KMS-11 (cell line): ENCODE results near the gene SAMM50.

Experiments used
- H2AFZ ChIP-seq: fragments of 200-600 bp; sonication (generic); 2 replicates; pipeline ENCODE4 v1.6.1; 2016; ENCODE audit warnings: antibody characterized with exemption, mixed run types, low read depth
- H3K27ac ChIP-seq: fragments of 200-600 bp; sonication (generic); 2 replicates; pipeline ENCODE4 v1.6.1; 2016; ENCODE audit warnings: mild to moderate bottlenecking, mixed run types
- H3K27me3 ChIP-seq: fragments of 200-600 bp; sonication (generic); 2 replicates; pipeline ENCODE4 v1.6.1; 2017; ENCODE audit warnings: mild to moderate bottlenecking, low read depth, mixed run types, moderate library complexity; ENCODE audit not compliant: insufficient read depth
- H3K36me3 ChIP-seq: fragments of 200-600 bp; sonication (generic); 2 replicates; pipeline ENCODE4 v1.6.1; 2017; ENCODE audit warnings: mild to moderate bottlenecking, mixed run types; ENCODE audit not compliant: insufficient read depth
- H3K4me1 ChIP-seq: fragments of 200-600 bp; sonication (generic); 2 replicates; pipeline ENCODE4 v1.6.1; 2016; ENCODE audit warnings: mild to moderate bottlenecking, low read depth, mixed run types; ENCODE audit not compliant: poor library complexity, severe bottlenecking
- H3K4me2 ChIP-seq: fragments of 200-600 bp; sonication (generic); 2 replicates; pipeline ENCODE4 v1.7.0; 2016; ENCODE audit warnings: mild to moderate bottlenecking, mixed run types
- H3K4me3 ChIP-seq: fragments of 200-600 bp; sonication (generic); IDR thresholded peaks from 2 replicates; pipeline ENCODE4 v1.6.1; 2017; ENCODE audit warnings: low read depth, low read length, mixed read lengths; ENCODE audit not compliant: insufficient read depth
- H3K79me2 ChIP-seq: fragments of 200-600 bp; sonication (generic); 2 replicates; pipeline ENCODE4 v1.6.1; 2016; ENCODE audit warnings: low read depth, mixed run types; ENCODE audit not compliant: insufficient read depth
- H3K9ac ChIP-seq: fragments of 200-600 bp; sonication (generic); 2 replicates; pipeline ENCODE4 v1.6.1; 2016; ENCODE audit warnings: mild to moderate bottlenecking, mixed run types
- H4K20me1 ChIP-seq: fragments of 200-600 bp; sonication (generic); 2 replicates; pipeline ENCODE4 v1.6.1; 2016; ENCODE audit warnings: mild to moderate bottlenecking, mixed run types; ENCODE audit not compliant: insufficient read depth
- CTCF ChIP-seq: fragments of 200-600 bp; sonication (generic); conservative IDR thresholded peaks from 2 replicates; pipeline ENCODE4 v1.6.1; 2017; ENCODE audit warnings: low read depth, mild to moderate bottlenecking, antibody characterized with exemption, low read length, moderate library complexity, mixed read lengths

The SAMM50 gene

GRCh38 chr22:43980996-43981395, 25.8 kb downstream of the SAMM50 start:
- no peak overlapping the region for H2AFZ ChIP-seq
- no peak overlapping the region for H3K4me2 ChIP-seq
- no peaks in the 10 kb centered on the region for H3K36me3 ChIP-seq
- H3K27ac ChIP-seq = no peak overlapping the region
- H3K4me3 ChIP-seq = no peak overlapping the region
- no peaks in the 10 kb centered on the region for H3K4me1 ChIP-seq
- H4K20me1 ChIP-seq = no peaks in the 10 kb centered on the region
- H3K27me3 ChIP-seq = no peaks in the 10 kb centered on the region
- no peak for TF ChIP-seq CTCF
- H3K79me2 ChIP-seq = no peaks in the 10 kb centered on the region
- no peak overlapping the region for H3K9ac ChIP-seq

GRCh38 chr22:43983808-43984207, 28.6 kb downstream of the SAMM50 start:
- Histone ChIP-seq H3K79me2 (no peaks in the 10 kb centered on the region), H3K9ac (no peak overlapping the region), H3K4me1 (no peaks in the 10 kb centered on the region), H3K36me3 (no peaks in the 10 kb centered on the region), H3K27ac (no peak overlapping the region), H4K20me1 (no peaks in the 10 kb centered on the region), H3K4me3 (no peak overlapping the region), H3K4me2 (no peak overlapping the region), H3K27me3 (no peaks in the 10 kb centered on the region), H2AFZ (no peak overlapping the region)
- TF ChIP-seq CTCF = no peak

GRCh38 chr22:43985532-43985931, 30.3 kb downstream of the SAMM50 start:
- H3K4me1 ChIP-seq = no peaks in the 10 kb centered on the region
- no peak overlapping the region for H3K4me3 ChIP-seq
- H3K27me3 ChIP-seq = no peaks in the 10 kb centered on the region
- H3K36me3 ChIP-seq = no peaks in the 10 kb centered on the region
- no peak overlapping the region for H3K27ac ChIP-seq
- no peak for TF ChIP-seq CTCF
- no peak overlapping the region for H3K9ac ChIP-seq
- H2AFZ ChIP-seq = no peak overlapping the region
- no peaks in the 10 kb centered on the region for H3K79me2 ChIP-seq
- H3K4me2 ChIP-seq = no peak overlapping the region
- H4K20me1 ChIP-seq = no peaks in the 10 kb centered on the region

- no peaks in the 10 kb centered on the region for H4K20me1 ChIP-seq
- no peak overlapping the region for H3K27ac ChIP-seq
- H3K4me1 ChIP-seq = no peaks in the 10 kb centered on the region
- no peak for TF ChIP-seq CTCF
- no peak overlapping the region for H3K4me3 ChIP-seq
- no peaks in the 10 kb centered on the region for H3K27me3 ChIP-seq
- no peaks in the 10 kb centered on the region for H3K79me2 ChIP-seq
- no peak overlapping the region for H2AFZ ChIP-seq
- no peaks in the 10 kb centered on the region for H3K36me3 ChIP-seq
- H3K4me2 ChIP-seq = no peak overlapping the region
- no peak overlapping the region for H3K9ac ChIP-seq
These were observed 33.0 kb downstream of the SAMM50 start for GRCh38 chr22:43988116-43988820.
